Breast epithelium (tissue), 3 donors: ENCODE measurements around the gene DYNC2LI1.

Experiments
- POLR2A ChIP-seq: fragments of 450-650 bp; IDR thresholded peaks from one replicate; pipeline ENCODE4 v1.6.1; 2016; ENCODE audit warnings: antibody characterized with exemption, mild to moderate bottlenecking, moderate library complexity
- TF ChIP-seq, protein P1 (sequence below), 3 donors: fragments of 450-650 bp; IDR thresholded peaks; one replicate each; pipeline ENCODE4 v1.5.1; 2016 to 2017; ENCODE audit warnings: antibody characterized with exemption in 3 of 3, mild to moderate bottlenecking in 3 of 3, moderate library complexity in 3 of 3

DNA sequence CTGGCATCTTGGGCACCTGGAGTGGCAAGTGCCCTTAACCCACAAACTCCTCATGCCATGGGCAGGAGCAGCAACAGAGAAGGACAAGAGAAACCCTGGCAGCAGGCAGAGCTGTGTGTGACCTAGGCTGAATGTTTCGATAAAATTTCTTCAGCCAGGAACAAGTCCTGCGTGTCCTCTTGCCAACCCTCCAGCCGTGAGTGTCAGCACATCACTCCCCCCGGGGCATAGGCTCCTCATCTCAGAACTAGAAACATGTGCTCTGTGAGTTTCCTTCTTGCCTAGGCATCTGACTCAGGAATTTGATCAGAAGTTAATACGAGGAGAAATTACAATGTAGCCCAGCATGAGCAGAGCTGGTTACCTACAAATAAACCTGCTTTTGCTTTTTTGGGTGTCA lies 67.1 kb downstream of the DYNC2LI1 start:
- no peak for TF ChIP-seq POLR2A
- TF ChIP-seq, protein P1, sequence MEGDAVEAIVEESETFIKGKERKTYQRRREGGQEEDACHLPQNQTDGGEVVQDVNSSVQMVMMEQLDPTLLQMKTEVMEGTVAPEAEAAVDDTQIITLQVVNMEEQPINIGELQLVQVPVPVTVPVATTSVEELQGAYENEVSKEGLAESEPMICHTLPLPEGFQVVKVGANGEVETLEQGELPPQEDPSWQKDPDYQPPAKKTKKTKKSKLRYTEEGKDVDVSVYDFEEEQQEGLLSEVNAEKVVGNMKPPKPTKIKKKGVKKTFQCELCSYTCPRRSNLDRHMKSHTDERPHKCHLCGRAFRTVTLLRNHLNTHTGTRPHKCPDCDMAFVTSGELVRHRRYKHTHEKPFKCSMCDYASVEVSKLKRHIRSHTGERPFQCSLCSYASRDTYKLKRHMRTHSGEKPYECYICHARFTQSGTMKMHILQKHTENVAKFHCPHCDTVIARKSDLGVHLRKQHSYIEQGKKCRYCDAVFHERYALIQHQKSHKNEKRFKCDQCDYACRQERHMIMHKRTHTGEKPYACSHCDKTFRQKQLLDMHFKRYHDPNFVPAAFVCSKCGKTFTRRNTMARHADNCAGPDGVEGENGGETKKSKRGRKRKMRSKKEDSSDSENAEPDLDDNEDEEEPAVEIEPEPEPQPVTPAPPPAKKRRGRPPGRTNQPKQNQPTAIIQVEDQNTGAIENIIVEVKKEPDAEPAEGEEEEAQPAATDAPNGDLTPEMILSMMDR (IDR thresholded peaks at IDR 0.05) = no peak
